Skeletal muscle satellite cell (primary cell): ENCODE data around the gene SORCS2.
"Not testable (repeated sequence)": the region's sequence is repeated elsewhere in the genome, so short reads cannot be mapped to it uniquely, and the experiment has no call there.

ENCODE experiments used
- H3K27me3 ChIP-seq: 2 replicates; pipeline ENCODE4 v1.7.0; 2013; ENCODE audit warnings: low read length; ENCODE audit not compliant: control insufficient read depth, insufficient read depth
- H3K36me3 ChIP-seq: 2 replicates; pipeline ENCODE4 v1.7.0; 2013; ENCODE audit warnings: mild to moderate bottlenecking, control low read depth, low read length; ENCODE audit not compliant: insufficient read depth
- H3K4me1 ChIP-seq: 2 replicates; pipeline ENCODE4 v1.7.0; 2013; ENCODE audit warnings: low read length; ENCODE audit not compliant: control insufficient read depth, insufficient read depth
- H3K4me2 ChIP-seq: 2 replicates; pipeline ENCODE4 v1.7.0; 2013; ENCODE audit warnings: mild to moderate bottlenecking, low read length
- H3K4me3 ChIP-seq: 2 replicates; pipeline ENCODE4 v1.7.0; 2013; ENCODE audit warnings: low read length
- H3K9ac ChIP-seq: 2 replicates; pipeline ENCODE4 v1.7.0; 2013; ENCODE audit warnings: mild to moderate bottlenecking, low read depth, low read length, moderate library complexity
- H3K9me3 ChIP-seq: replicated peaks from 2 replicates; pipeline ENCODE4 v1.7.0; 2013; ENCODE audit warnings: mild to moderate bottlenecking, control low read depth, low read length

Gene SORCS2

DNA sequence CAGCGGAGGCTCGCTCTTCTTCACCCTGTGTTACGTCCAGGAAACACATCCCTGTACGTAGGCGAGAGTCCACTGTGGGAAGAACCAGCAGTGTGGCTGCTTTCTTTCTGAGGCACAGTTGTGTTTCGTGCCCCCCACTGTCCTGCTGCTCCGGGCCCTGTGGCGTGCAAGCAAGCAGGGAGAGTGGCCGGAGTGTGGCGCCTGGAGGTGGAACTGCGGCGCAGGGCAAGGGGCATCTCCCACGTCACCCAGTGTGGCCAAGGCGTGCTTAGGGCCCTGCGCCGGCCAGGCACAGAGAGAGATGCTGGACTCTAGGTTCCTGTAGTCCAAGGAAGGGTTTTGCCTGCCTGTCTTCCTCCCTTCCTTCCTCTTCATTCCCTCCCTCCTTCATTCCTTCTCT, 255.7 kb downstream of the SORCS2 start:
- Histone ChIP-seq H3K4me3 (no peak overlapping the region), H3K4me2 (no peak overlapping the region), H3K4me1 (no peaks in the 10 kb centered on the region), H3K9ac (no peak overlapping the region), H3K9me3 (no peaks in the 10 kb centered on the region), H3K36me3 (no peaks in the 10 kb centered on the region), H3K27me3 (peaks cover 4% of the 10 kb centered on the region)

DNA sequence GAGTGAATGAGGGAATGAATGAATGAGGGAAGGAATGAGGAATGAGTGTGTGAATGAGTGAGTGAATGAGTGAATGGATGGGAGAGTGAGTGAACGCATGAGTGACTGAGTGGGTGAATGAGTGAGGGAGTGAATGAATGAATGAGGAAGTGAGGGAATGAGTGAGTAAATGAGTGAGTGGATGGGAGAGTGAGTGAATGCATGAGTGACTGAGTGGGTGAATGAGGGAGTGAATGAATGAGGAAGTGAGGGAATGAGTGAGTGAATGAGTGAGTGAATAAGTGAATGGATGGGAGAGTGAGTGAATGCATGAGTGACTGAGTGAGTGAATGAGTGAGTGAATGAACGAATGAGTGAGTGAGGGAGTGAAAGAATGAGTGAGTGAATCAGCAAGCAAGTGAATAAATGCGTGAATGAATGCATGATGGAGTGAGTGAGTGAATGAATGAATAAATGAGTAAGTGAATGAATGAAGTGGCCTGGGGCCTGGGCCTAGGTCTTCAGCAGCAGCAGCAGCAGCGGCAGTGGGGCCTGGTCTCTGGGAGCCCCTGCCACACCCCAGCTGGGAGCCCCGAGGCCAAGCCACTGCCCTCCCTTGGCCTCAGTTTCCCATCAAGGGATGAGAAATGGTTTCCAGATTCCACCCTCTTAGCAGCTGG, 258.6 kb downstream of the SORCS2 start:
- Histone ChIP-seq H3K9me3 (no peaks in the 10 kb centered on the region), H3K36me3 (no peaks in the 10 kb centered on the region), H3K4me1 (no peaks in the 10 kb centered on the region), H3K4me3 (no peak overlapping the region), H3K9ac (no peak overlapping the region), H3K4me2 (no peak overlapping the region), H3K27me3 (no peaks in the 10 kb centered on the region)

DNA sequence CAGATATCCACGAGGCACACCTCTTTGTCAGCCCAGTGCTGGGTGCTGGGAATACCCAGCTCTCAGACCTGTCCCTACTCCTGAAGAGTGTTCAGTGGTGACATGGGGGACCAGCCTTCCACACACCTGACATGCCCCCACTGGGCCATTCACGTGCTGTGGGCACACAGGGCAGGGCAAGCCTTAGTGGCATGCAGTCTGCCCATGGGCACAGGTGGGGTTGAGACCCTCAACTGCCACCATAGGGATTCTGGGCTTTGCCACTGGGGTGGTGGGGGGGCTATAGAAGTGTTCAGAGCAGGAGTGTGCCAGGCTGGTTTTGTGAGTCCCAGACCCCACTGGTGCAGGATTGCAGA, 259.1 kb downstream of the SORCS2 start:
- no peak overlapping the region for H3K4me2 ChIP-seq
- no peaks in the 10 kb centered on the region for H3K36me3 ChIP-seq
- no peaks in the 10 kb centered on the region for H3K4me1 ChIP-seq
- no peak overlapping the region for H3K4me3 ChIP-seq
- no peak overlapping the region for H3K9ac ChIP-seq
- no peaks in the 10 kb centered on the region for H3K27me3 ChIP-seq
- H3K9me3 ChIP-seq = no peaks in the 10 kb centered on the region

DNA sequence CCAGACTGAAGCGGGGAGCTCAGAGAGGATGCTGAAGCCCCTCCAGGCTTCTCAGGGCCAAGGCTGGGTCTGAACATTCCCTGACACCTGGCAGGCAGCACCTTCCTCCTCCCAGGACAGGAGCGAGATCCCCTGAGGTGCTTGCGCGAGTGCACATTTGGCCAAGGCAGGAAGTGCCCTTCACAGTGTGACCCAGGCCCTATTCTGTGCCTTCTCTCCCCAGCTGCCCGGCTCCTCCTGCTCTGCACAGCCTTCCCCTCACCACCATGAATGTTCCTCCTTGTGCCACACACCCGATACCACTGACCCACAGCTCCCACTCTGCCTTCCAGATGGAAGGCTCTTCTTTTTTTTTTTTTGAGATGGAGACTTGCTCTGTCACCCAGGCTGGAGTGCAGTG, 259.5 kb downstream of the SORCS2 start:
- no peaks in the 10 kb centered on the region for H3K36me3 ChIP-seq

DNA sequence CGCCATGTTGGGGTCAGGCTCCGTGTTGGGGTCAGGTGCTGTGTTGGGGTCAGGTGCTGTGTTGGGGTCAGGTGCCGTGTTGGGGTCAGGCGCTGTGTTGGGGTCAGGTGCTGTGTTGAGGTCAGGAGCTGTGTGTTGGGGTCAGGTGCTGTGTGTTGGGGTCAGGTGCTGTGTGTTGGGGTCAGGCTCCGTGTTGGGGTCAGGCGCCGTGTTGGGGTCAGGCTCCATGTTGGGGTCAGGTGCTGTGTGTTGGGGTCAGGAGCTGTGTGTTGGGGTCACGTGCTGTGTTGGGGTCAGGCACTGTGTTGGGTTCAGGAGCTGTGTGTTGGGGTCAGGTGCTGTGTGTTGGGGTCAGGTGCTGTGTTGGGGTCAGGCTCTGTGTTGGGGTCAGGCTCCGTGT, 260.5 kb downstream of the SORCS2 start:
- not testable (repeated sequence) for H3K4me1 ChIP-seq, H3K9ac ChIP-seq, H3K4me3 ChIP-seq, H3K9me3 ChIP-seq, H3K27me3 ChIP-seq, H3K36me3 ChIP-seq, H3K4me2 ChIP-seq

More for the DNA sequence above, 259.5 kb downstream of the SORCS2 start:
- no peaks in the 10 kb centered on the region for H3K27me3 ChIP-seq
- no peaks in the 10 kb centered on the region for H3K9me3 ChIP-seq
- H3K4me2 ChIP-seq = no peak overlapping the region
- no peak overlapping the region for H3K4me3 ChIP-seq
- no peaks in the 10 kb centered on the region for H3K4me1 ChIP-seq
- H3K9ac ChIP-seq = no peak overlapping the region

DNA sequence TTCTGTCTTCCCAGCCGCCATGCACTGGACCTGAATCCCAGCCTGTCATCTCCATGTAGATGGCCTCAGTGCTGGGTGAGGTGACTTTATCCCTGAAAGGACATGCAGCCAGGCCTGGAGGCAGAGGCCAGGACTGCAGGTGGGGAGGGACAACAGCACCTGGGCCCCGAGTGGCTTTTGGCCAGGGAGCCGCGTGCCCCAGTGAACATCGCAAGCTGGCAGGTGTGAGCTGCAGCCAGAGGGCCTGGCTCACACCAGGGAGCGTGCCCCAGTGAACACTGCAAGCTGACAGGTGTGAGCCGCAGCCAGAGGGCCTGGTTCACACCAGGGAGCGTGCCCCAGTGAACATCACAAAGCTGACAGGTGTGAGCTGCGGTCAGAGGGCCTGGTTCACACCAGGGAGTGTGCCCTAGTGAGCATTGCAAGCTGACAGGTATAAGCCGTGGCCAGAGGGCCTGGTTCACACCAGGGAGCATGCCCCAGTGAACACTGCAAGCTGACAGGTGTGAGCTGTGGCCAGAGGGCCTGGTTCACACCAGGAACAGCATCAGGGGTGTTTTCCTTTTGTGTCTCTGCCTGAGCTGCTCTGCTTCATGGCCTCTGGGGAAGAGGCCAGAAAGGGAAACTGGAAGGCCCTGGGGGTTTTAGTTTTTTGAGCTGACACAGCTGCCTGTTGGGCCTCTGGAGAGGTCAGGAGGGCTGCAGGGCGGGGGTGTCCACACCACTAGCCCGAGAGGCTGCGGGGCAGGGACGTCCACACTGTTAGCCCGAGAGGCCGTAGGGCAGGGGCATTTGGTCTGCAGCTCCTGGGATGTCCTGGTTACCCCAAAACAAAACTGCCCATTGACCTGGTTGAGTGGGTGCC, 265.1 kb downstream of the SORCS2 start:
- Histone ChIP-seq H3K9ac (no peak overlapping the region), H3K4me2 (no peak overlapping the region), H3K36me3 (no peaks in the 10 kb centered on the region), H3K4me1 (no peaks in the 10 kb centered on the region), H3K9me3 (no peaks in the 10 kb centered on the region), H3K4me3 (no peak overlapping the region), H3K27me3 (peaks cover 28% of the 10 kb centered on the region)

DNA sequence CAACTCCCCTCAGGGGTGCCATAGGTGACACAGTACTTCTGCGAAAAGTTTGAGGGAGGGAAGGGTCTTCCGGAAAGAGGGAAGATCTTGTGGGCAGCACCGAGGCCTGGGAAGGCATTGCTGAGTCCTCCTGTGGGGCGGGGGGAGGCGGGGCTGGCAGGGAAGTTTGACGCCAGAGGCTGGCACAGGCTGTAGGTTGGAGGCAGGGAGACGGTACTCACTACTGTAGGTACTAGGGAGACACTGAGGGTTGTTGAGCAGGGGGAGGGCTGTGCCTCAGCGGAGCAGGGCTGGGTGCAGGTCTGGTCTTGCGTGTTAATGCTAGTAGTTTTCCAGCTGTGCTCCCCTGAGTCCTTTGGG, 265.7 kb downstream of the SORCS2 start:
- H3K4me3 ChIP-seq = no peak overlapping the region
- no peak overlapping the region for H3K9ac ChIP-seq
- H3K27me3 ChIP-seq = peaks cover 34% of the 10 kb centered on the region
- no peaks in the 10 kb centered on the region for H3K36me3 ChIP-seq
- H3K4me1 ChIP-seq = no peaks in the 10 kb centered on the region
- no peak overlapping the region for H3K4me2 ChIP-seq
- H3K9me3 ChIP-seq = no peaks in the 10 kb centered on the region

DNA sequence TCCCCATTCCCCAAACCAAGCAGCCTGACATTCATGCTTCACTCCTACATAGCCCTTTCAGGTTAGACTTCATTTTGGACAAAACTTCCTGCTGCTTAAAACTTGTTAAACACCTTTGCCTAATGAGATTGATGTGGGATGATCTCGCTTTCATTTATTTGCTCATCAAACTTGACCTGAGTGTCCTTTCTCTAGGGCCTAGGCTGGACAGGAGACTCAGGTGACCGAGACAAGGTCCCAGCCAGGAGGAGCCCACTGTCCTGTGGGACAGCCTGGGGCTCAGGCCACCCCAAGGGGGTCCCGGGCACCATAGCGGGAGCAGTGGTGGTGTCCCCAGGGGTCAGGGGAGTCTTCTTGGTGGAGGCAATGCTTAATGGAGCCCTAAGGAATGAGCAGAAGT, 266.1 kb downstream of the SORCS2 start:
- H3K9ac ChIP-seq = no peak overlapping the region
- no peak overlapping the region for H3K4me2 ChIP-seq
- peaks cover 36% of the 10 kb centered on the region for H3K27me3 ChIP-seq
- no peaks in the 10 kb centered on the region for H3K36me3 ChIP-seq
- no peaks in the 10 kb centered on the region for H3K4me1 ChIP-seq
- H3K4me3 ChIP-seq = no peak overlapping the region
- no peaks in the 10 kb centered on the region for H3K9me3 ChIP-seq

DNA sequence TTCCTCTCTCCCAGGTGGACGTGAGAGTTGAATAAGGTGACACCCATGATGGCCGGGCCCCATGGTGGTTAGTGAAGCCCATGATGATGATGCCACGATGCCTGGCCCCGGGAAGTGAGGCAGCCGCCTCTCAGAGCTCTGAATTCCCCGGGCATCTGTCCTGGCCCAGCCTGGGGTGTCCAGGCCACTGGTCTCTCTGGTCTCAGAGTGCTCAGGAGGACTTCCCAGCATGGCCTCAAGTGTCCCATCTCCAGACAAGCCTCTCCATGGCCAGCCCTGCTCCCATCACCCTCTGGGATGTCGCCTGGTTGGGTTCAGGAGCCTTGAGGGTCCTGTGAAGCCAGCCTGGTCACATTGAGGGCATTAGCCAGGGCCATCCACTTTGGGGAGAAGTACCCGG, 267.1 kb downstream of the SORCS2 start:
- no peaks in the 10 kb centered on the region for H3K4me1 ChIP-seq
- H3K4me2 ChIP-seq = no peak overlapping the region
- no peak overlapping the region for H3K4me3 ChIP-seq
- H3K36me3 ChIP-seq = no peaks in the 10 kb centered on the region
- no peaks in the 10 kb centered on the region for H3K9me3 ChIP-seq
- H3K27me3 ChIP-seq = peaks cover 43% of the 10 kb centered on the region
- no peak overlapping the region for H3K9ac ChIP-seq

DNA sequence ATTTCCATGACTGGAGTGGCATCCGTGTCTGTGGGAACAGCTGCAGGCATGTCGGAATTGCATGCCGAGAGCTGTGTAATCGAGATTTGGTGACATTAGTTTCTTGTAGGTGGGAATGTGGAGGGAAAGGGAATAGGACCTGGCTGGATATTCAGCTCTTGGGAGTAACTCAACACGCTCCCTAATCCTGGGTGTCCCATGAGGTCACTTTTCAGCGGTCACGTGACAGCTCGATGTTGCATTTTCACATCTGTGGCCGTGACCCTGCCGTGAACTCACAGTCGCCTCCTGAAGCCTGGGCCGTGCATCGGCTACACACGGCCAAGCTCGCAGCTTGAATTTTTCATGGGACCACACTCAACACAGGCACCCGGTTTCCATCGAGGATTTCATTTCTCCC, 268.2 kb downstream of the SORCS2 start:
- Histone ChIP-seq H3K27me3 (peaks cover 43% of the 10 kb centered on the region), H3K4me2 (no peak overlapping the region), H3K9me3 (no peaks in the 10 kb centered on the region), H3K9ac (no peak overlapping the region), H3K4me3 (no peak overlapping the region), H3K36me3 (no peaks in the 10 kb centered on the region), H3K4me1 (no peaks in the 10 kb centered on the region)

DNA sequence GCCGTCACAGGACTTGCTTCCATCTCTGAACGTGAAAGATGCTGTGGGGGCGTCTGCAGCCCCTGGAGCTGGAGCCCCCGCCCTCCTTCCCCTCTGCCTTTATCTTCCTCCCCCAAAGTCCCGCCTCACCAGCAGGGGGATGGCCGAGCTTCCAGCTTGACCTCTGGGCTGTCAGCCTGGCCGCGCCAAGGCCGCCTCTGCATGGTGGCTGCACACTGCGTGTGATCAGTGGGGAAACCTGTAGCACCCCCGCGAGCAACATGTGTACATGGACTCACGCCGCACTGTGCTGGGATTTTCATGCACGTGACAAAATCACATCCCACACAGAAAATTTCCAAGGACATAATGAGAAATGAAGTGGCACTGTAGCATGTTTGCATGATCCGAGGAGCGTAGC, 268.9 kb downstream of the SORCS2 start:
- H3K9me3 ChIP-seq = no peaks in the 10 kb centered on the region
- H3K9ac ChIP-seq = no peak overlapping the region
- H3K4me3 ChIP-seq = no peak overlapping the region

DNA sequence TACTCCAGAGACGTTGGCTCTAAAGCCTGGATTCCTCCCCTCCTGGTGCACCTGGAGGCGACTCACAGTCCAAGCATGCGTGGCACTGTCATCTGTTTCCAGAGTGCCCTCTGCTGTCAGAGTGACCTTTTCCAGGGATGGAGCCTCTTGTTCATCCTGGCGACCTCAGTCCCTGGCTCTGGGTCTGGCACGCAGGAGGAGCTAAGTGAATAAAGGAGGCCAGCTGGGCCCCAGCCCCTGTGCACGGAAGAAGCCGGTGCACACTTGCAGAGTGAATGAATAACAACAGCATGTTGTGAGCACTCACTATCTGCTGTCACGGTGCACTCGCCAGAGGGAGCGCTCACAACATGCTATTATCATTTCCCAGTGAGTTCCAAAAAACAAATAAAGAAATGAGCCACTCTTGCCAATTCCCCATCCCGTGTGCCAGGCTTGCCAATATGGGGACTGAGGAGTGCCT, 270.2 kb downstream of the SORCS2 start:
- Histone ChIP-seq H3K9me3 (no peaks in the 10 kb centered on the region), H3K4me2 (no peak overlapping the region), H3K27me3 (peaks cover 43% of the 10 kb centered on the region), H3K36me3 (no peaks in the 10 kb centered on the region), H3K9ac (no peak overlapping the region), H3K4me1 (no peaks in the 10 kb centered on the region), H3K4me3 (no peak overlapping the region)

More for the DNA sequence above, 268.9 kb downstream of the SORCS2 start:
- Histone ChIP-seq H3K4me2 (no peak overlapping the region), H3K4me1 (no peaks in the 10 kb centered on the region), H3K27me3 (peaks cover 43% of the 10 kb centered on the region), H3K36me3 (no peaks in the 10 kb centered on the region)
